ENCODE measurements around the gene HMGN4. TPM values are rescaled to one million over a fixed set of nuclear protein-coding genes. Genes with fewer than 3 reads are reported as not detected.

The HMGN4 gene
- total and polyA plus RNA-seq, 9 of the 15 experiments (the other 6 are each of a cell fraction or from before 2014, with no cell fraction given): 35.4 to 134 (median 94.1) TPM

GRCh38 chr6:26576407-26576843 is 38.3 kb downstream of the HMGN4 start (continued):
- TF ChIP-seq BRF2 (IDR thresholded peaks at IDR 0.05; ENCODE audit: borderline replicate concordance, insufficient read depth, insufficient read length): no peak
- TF ChIP-seq HLTF (IDR thresholded peaks at IDR 0.05): no peak
- TF ChIP-seq, protein P1, sequence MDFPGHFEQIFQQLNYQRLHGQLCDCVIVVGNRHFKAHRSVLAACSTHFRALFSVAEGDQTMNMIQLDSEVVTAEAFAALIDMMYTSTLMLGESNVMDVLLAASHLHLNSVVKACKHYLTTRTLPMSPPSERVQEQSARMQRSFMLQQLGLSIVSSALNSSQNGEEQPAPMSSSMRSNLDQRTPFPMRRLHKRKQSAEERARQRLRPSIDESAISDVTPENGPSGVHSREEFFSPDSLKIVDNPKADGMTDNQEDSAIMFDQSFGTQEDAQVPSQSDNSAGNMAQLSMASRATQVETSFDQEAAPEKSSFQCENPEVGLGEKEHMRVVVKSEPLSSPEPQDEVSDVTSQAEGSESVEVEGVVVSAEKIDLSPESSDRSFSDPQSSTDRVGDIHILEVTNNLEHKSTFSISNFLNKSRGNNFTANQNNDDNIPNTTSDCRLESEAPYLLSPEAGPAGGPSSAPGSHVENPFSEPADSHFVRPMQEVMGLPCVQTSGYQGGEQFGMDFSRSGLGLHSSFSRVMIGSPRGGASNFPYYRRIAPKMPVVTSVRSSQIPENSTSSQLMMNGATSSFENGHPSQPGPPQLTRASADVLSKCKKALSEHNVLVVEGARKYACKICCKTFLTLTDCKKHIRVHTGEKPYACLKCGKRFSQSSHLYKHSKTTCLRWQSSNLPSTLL (IDR thresholded peaks at IDR 0.05): no peak
- no peak for TF ChIP-seq HOXB6 (CRISPR knock-in tag; IDR thresholded peaks at IDR 0.05; ENCODE audit: borderline replicate concordance)
- TF ChIP-seq, protein P2, sequence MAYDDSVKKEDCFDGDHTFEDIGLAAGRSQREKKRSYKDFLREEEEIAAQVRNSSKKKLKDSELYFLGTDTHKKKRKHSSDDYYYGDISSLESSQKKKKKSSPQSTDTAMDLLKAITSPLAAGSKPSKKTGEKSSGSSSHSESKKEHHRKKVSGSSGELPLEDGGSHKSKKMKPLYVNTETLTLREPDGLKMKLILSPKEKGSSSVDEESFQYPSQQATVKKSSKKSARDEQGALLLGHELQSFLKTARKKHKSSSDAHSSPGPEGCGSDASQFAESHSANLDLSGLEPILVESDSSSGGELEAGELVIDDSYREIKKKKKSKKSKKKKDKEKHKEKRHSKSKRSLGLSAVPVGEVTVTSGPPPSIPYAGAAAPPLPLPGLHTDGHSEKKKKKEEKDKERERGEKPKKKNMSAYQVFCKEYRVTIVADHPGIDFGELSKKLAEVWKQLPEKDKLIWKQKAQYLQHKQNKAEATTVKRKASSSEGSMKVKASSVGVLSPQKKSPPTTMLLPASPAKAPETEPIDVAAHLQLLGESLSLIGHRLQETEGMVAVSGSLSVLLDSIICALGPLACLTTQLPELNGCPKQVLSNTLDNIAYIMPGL (CRISPR knock-in tag; IDR thresholded peaks at IDR 0.05): no peak
- no peak for TF ChIP-seq ZKSCAN3 (CRISPR knock-in tag; IDR thresholded peaks at IDR 0.05)
- TF ChIP-seq, protein P3, sequence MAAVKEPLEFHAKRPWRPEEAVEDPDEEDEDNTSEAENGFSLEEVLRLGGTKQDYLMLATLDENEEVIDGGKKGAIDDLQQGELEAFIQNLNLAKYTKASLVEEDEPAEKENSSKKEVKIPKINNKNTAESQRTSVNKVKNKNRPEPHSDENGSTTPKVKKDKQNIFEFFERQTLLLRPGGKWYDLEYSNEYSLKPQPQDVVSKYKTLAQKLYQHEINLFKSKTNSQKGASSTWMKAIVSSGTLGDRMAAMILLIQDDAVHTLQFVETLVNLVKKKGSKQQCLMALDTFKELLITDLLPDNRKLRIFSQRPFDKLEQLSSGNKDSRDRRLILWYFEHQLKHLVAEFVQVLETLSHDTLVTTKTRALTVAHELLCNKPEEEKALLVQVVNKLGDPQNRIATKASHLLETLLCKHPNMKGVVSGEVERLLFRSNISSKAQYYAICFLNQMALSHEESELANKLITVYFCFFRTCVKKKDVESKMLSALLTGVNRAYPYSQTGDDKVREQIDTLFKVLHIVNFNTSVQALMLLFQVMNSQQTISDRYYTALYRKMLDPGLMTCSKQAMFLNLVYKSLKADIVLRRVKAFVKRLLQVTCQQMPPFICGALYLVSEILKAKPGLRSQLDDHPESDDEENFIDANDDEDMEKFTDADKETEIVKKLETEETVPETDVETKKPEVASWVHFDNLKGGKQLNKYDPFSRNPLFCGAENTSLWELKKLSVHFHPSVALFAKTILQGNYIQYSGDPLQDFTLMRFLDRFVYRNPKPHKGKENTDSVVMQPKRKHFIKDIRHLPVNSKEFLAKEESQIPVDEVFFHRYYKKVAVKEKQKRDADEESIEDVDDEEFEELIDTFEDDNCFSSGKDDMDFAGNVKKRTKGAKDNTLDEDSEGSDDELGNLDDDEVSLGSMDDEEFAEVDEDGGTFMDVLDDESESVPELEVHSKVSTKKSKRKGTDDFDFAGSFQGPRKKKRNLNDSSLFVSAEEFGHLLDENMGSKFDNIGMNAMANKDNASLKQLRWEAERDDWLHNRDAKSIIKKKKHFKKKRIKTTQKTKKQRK (IDR thresholded peaks at IDR 0.05; ENCODE audit: borderline replicate concordance, low read depth, low read length): no peak
- TF ChIP-seq RBM22 (IDR thresholded peaks at IDR 0.05; ENCODE audit: low read depth, low read length, poor library complexity, severe bottlenecking): no peak
- TF ChIP-seq XRCC5 (IDR thresholded peaks at IDR 0.05; ENCODE audit: low read depth, low read length): no peak
- TF ChIP-seq RNF2 (IDR thresholded peaks at IDR 0.05): no peak
- TF ChIP-seq, protein P4, sequence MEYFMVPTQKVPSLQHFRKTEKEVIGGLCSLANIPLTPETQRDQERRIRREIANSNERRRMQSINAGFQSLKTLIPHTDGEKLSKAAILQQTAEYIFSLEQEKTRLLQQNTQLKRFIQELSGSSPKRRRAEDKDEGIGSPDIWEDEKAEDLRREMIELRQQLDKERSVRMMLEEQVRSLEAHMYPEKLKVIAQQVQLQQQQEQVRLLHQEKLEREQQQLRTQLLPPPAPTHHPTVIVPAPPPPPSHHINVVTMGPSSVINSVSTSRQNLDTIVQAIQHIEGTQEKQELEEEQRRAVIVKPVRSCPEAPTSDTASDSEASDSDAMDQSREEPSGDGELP (CRISPR knock-in tag; IDR thresholded peaks at IDR 0.05; ENCODE audit: borderline replicate concordance): no peak
- no peak for TF ChIP-seq EZH2 (IDR thresholded peaks at IDR 0.05; ENCODE audit: borderline replicate concordance, low read depth, low read length)
- no peak for TF ChIP-seq OTX1 (CRISPR knock-in tag; IDR thresholded peaks at IDR 0.05)
- TF ChIP-seq ZNF592 (IDR thresholded peaks at IDR 0.05): no peak
- TF ChIP-seq RBM25 (IDR thresholded peaks at IDR 0.05; ENCODE audit: low read depth, low read length, severe bottlenecking): no peak

Data from K562 (cell line).